ENCODE results near the gene PTPRG. TPM values are rescaled to one million over a fixed set of nuclear protein-coding genes. Genes with fewer than 3 reads are reported as not detected.

Gene PTPRG
- total and polyA plus RNA-seq, 10 of the 15 experiments (the other 5 are each of a cell fraction or from before 2014, with no cell fraction given) = 0.29 to 20.7 (median 1.4) TPM

DNA sequence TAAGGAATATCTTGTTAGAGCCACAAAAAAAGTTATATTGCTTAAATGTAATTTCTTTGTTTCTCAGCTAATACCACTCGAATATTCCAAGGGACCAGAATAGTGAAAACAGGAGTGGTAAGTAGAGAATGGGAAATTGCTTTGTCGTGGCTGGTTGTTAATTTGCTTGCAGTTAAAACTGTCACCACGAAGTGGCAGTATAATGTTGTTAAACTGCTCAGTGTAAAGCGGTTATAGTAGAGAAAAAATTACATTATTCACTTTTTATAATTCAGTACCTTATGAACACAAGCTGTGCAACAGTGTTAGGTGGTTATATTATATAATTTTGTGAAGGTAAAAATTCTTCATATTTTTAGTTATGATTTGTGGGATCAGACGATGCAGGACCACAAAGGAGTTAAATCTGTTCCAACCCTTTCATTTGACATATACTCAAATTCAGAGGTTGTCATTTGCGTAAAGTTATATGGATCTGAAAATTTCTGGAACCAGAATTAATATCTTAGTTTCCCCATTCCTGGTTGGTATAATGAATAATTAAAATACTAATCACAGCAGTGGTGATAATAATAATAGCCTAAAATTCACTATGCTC is 640.2 kb downstream of the PTPRG start (continued):
- TF ChIP-seq EP300 (IDR thresholded peaks at IDR 0.05; ENCODE audit: borderline replicate concordance in 1 of 2, control insufficient read depth in 1 of 2, low read depth in 2 of 2, low read length in 2 of 2) = no peak
- TF ChIP-seq NR2F1 (conservative IDR thresholded peaks at IDR 0.05) = no peak
- TF ChIP-seq RCOR1 (conservative IDR thresholded peaks at IDR 0.05; ENCODE audit: low read depth, low read length) = no peak
- no peak for TF ChIP-seq HDAC6 (IDR thresholded peaks at IDR 0.05; ENCODE audit: unreplicated experiment)
- peak; percentile 45 for TF ChIP-seq RAD21 (IDR thresholded peaks at IDR 0.05; ENCODE audit: insufficient read depth, low read depth, low read length)

DNA sequence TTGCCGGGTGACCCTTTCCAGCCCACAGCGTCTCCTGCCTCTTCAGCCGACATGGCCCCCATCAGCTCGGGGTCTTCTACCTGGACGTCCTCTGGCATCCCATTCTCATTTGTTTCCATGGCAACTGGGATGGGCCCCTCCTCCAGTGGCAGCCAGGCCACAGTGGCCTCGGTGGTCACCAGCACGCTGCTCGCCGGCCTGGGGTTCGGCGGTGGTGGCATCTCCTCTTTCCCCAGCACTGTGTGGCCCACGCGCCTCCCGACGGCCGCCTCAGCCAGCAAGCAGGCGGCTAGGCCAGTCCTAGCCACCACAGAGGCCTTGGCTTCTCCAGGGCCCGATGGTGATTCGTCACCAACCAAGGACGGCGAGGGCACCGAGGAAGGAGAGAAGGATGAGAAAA is 641.8 kb downstream of the PTPRG start:
- no peaks in the 10 kb centered on the region for H3K79me2 ChIP-seq (ENCODE audit: control insufficient read depth, insufficient read depth, low read length)
- no peak overlapping the region for H3K4me2 ChIP-seq (ENCODE audit: control insufficient read depth, insufficient read depth)
- SMC1A ChIA-PET (ENCODE audit: uncharacterized antibody, unreplicated experiment) = interaction anchor here (1.1 to 3.2 kb wide), 5 partner anchors 10 to 145 kb away, joined by 3 to 25 read pairs (median 6); no protein-coding TSS in a partner anchor
- no peak for ATAC-seq
- H3K9ac ChIP-seq (ENCODE audit: control insufficient read depth, insufficient read depth, low read length) = no peak overlapping the region
- CTCF ChIA-PET = interaction anchor here (1.1 to 4.7 kb wide), 10 partner anchors 14 to 357 kb away, joined by 3 to 52 read pairs (median 18); no protein-coding TSS in a partner anchor
- POLR2A ChIA-PET = no interaction called here
- H2AFZ ChIP-seq (ENCODE audit: control insufficient read depth, low read depth, low read length) = no peak overlapping the region
- WGBS (ENCODE audit: insufficient coverage, insufficient replicate concordance, low lambda C conversion rate, missing lambda C conversion rate) = 77% methylated on average over 22 of the region's 22 CpGs
- DNase-seq (ENCODE audit: low read depth, low spot score) = no peak
- no peak for FAIRE-seq
- intact Hi-C loops (cut with micrococcal nuclease; ENCODE audit: unreplicated experiment) = loop anchor here (5.0 kb wide), 2 partner anchors 109 to 129 kb away; no protein-coding TSS in a partner anchor
- no peaks in the 10 kb centered on the region for H3K27me3 ChIP-seq (replicated peaks in 1 of 2; ENCODE audit: control insufficient read depth in 2 of 2, insufficient read depth in 2 of 2, low read length in 1 of 2)
- TF ChIP-seq ASH2L (IDR thresholded peaks at IDR 0.05; ENCODE audit: borderline replicate concordance, low read depth) (no peak), ZNF24 (IDR thresholded peaks at IDR 0.05) (no peak), POLR2AphosphoS2 (IDR thresholded peaks at IDR 0.05; ENCODE audit: low read depth, low read length) (no peak), WRNIP1 (IDR thresholded peaks at IDR 0.05; ENCODE audit: borderline replicate concordance, low read depth, low read length) (no peak), CEBPB (IDR thresholded peaks at IDR 0.05; ENCODE audit: borderline replicate concordance in 1 of 2, low read depth in 2 of 2, low read length in 2 of 2) (no peak), BHLHE40 (IDR thresholded peaks at IDR 0.05; ENCODE audit: borderline replicate concordance in 1 of 2, low read depth in 2 of 2, low read length in 1 of 2) (no peak)
- TF ChIP-seq, protein P1, sequence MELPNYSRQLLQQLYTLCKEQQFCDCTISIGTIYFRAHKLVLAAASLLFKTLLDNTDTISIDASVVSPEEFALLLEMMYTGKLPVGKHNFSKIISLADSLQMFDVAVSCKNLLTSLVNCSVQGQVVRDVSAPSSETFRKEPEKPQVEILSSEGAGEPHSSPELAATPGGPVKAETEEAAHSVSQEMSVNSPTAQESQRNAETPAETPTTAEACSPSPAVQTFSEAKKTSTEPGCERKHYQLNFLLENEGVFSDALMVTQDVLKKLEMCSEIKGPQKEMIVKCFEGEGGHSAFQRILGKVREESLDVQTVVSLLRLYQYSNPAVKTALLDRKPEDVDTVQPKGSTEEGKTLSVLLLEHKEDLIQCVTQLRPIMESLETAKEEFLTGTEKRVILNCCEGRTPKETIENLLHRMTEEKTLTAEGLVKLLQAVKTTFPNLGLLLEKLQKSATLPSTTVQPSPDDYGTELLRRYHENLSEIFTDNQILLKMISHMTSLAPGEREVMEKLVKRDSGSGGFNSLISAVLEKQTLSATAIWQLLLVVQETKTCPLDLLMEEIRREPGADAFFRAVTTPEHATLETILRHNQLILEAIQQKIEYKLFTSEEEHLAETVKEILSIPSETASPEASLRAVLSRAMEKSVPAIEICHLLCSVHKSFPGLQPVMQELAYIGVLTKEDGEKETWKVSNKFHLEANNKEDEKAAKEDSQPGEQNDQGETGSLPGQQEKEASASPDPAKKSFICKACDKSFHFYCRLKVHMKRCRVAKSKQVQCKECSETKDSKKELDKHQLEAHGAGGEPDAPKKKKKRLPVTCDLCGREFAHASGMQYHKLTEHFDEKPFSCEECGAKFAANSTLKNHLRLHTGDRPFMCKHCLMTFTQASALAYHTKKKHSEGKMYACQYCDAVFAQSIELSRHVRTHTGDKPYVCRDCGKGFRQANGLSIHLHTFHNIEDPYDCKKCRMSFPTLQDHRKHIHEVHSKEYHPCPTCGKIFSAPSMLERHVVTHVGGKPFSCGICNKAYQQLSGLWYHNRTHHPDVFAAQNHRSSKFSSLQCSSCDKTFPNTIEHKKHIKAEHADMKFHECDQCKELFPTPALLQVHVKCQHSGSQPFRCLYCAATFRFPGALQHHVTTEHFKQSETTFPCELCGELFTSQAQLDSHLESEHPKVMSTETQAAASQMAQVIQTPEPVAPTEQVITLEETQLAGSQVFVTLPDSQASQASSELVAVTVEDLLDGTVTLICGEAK (IDR thresholded peaks at IDR 0.05; ENCODE audit: borderline replicate concordance) = no peak
- no peak overlapping the region for H3K4me3 ChIP-seq
- no peaks in the 10 kb centered on the region for H3K9me3 ChIP-seq (replicated peaks; ENCODE audit: control insufficient read depth, insufficient read depth, low read length)
- H4K20me1 ChIP-seq (ENCODE audit: control insufficient read depth, insufficient read depth) = no peaks in the 10 kb centered on the region
- H3K27ac ChIP-seq (ENCODE audit: control insufficient read depth, insufficient read depth) = no peak overlapping the region
- in situ Hi-C loops (cut with MboI) = no loop called here
- no TSS peak for BruUV-seq (replicated peaks)
- no peaks in the 10 kb centered on the region for H3K4me1 ChIP-seq (ENCODE audit: control insufficient read depth, insufficient read depth, low read length)
- H3K36me3 ChIP-seq (ENCODE audit: control insufficient read depth in 2 of 2, insufficient read depth in 2 of 2, low read length in 1 of 2) = no peaks in the 10 kb centered on the region
- RAD21 ChIA-PET (ENCODE audit: unreplicated experiment) = no interaction called here
